HG02943 (cell line): Measurements from ENCODE around the gene PKHD1.
"Not testable (repeated sequence)": the region's sequence is repeated elsewhere in the genome, so short reads cannot be mapped to it uniquely, and the experiment has no call there.

Experiments
- ATAC-seq: cut with Tn5 transposase; IDR thresholded peaks from one replicate; pipeline ENCODE4 v1.9.1; 2021; ENCODE audit warnings: mild to moderate bottlenecking, low read depth, moderate library complexity; ENCODE audit not compliant: unreplicated experiment

PKHD1 gene

DNA sequence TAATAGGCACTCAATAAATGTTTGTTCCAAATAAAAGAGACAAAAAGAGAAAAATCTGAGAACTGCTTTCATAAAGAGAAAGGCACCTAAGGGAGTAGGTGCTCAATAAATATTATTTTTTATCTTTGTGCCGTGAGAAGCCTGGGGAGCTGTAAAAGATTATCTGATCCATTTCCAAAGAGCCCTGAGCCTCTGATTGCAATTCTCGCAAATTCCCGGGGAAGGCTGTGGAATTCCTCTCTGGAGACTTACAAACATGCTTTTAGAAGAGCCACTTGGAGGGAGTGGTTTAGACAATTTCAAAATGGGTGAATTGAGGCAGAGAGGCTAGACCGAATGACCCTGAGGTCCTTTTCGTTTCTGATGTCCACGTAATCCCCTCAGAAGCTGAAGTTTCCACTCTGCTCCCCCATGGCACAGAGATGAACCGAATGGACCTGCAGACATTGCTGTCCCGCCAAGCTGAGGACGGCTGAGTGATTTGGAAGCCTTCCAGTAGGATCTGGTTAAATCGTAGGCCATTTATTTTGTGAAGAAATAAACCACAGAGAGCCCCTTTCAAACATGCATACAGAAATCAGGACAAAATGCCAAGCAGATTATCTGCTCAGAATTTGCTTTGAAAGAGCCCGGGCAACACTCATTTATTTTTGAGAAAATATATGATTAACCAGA, 77.8 kb downstream of the PKHD1 start:
- ATAC-seq: no peak

- no peak for ATAC-seq
Observed at GRCh38 chr6:52000064-52000463, 87.3 kb downstream of the PKHD1 start.

DNA sequence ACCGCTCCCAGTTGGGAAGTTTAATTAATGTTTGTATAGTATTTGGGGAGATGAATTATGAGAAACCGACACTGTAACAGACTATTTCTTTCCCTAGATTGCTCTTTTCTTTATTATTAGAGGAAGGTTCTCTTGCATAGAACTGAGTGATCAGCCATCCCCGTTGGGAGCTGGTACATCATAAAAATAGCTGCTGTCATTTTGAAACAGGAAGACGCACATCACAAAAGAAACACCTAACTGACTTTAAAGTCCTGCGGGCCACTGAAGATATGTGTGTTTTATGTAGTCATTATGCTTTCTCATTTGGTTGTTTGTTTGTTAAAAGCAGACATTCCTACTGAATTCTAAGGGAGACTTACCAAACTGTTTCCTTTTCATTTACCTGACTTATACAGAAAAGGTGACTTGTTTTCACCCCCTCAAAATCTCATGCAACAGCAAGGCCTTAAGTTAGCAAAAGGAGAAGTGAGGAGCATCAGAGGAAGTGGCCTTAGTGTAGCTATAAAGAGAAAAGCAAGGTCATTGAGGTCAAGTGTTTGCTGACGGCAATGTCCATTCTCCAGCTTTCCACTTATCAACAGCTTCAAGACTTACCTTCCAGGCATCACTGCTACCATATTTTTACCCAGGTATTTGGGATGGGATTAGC, 91.0 kb downstream of the PKHD1 start:
- ATAC-seq: peak; percentile 75

DNA sequence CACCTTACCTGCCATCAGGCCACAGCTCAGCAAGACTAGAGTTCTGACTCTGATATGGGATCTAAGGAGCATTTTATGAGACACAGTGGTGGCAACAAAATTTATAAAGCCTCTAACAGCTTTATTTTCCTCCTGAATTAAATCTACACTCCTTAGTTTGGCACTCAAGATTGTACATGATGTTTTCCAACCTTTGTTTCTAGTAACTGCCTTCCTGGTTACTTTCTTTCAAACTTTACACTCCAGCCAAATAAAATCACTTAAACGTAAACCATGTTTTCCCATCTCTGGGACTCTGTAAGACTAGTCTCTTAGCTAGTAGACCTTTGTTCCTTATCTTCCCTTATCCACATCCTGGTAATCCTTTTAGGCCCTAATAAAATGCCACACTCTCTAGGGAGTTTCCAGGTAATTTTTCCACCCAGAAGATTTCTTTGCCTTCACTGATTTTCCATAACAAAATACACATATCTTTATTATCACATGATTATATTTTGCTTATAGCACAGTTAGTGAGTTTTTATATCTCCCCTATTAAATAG, 92.1 kb downstream of the PKHD1 start:
- ATAC-seq: no peak

DNA sequence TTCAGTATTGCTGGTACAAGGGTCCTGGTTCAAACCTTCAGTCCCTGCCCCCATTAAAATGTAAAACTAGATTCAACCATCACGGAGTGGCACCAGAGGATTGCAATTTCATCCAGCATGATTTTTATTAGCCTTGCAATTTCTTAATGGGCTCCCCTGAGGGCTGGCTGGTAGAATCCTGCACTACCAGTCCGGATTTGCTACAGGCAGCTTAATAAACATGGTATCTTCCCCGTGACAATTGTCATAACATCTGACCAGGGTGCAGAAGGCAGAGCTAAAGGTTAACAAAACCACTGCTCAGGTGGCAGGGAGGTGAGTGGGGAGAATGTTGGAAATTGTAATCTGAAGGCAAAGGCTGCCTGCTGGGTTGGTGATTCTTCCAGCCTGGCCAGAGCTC, 94.5 kb downstream of the PKHD1 start:
- ATAC-seq: no peak

DNA sequence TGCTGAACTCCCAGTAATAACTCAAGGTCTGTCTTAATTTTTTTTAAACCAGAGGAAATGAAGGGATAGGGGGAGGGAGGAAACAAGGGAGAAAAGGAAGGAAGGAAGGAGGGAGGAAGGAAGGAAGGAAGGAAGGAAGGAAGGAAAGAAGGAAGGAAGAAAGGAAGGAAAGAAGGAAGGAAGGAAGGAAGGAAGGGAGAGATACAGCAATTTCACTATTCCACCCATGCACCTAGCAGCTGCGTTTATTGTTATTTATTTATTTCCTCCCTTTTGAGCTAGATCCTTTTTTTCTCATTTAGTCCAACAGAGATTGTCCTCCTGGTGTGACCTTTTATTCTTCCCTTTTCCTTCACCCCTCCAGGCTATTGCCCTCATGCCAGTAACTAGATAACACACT, 97.6 kb downstream of the PKHD1 start:
- ATAC-seq: no peak

GRCh38 chr6:51986864-51987263, 100.5 kb downstream of the PKHD1 start:
- no peak for ATAC-seq

- no peak for ATAC-seq
Observed at GRCh38 chr6:51983564-51983963, 103.8 kb downstream of the PKHD1 start.

- ATAC-seq: not testable (repeated sequence)
Observed at GRCh38 chr6:51982695-51983094, 104.7 kb downstream of the PKHD1 start.

GRCh38 chr6:51976374-51976773, 111.0 kb downstream of the PKHD1 start:
- no peak for ATAC-seq

GRCh38 chr6:51972659-51973058, 114.8 kb downstream of the PKHD1 start:
- ATAC-seq: no peak

GRCh38 chr6:51968265-51968664, 119.1 kb downstream of the PKHD1 start:
- no peak for ATAC-seq

DNA sequence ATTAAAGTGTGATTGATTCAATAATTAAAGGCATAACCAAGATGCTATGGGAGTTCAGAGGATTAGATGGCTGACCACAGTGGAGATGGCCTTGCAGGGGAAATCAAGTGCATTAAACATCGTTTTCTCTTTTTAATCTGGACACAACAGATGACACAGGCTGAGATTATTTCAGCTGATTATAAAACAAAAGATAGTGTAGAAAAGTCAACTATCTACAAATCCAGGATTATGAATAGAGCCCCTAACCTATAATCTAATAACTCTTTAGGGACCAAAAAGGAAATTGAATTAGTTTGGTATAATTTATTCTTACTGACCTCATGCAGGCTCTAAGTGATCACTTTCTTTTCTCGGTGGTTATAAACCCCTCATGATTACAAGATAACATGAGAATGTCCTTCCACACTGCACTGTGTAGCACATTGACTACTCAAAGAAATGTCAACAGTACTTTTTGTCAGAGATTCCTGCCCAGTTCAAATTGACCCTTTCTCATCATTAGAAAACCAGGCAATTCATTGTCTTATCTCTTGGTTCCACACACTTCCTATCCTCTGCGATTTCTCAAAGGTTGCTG, 122.1 kb downstream of the PKHD1 start:
- no peak for ATAC-seq

DNA sequence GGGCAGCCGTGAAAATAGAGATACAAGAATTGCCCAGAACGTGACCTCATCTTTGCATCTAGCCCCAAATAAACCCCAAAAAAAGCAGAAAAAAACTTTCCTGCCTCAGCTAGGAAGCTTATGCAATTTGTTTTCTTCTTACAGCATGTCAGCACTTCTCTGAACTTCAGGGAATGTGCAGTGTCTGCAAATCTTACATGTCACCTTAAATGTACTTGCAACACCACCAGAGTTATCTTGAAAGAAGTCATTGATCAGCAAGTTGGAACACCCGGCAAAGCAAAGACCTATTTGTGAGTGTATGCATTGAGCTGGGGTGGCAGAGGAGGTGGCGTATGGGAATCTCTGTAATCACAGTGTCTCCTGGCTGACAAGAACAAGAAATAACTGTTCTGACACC, 123.4 kb downstream of the PKHD1 start:
- ATAC-seq: no peak

DNA sequence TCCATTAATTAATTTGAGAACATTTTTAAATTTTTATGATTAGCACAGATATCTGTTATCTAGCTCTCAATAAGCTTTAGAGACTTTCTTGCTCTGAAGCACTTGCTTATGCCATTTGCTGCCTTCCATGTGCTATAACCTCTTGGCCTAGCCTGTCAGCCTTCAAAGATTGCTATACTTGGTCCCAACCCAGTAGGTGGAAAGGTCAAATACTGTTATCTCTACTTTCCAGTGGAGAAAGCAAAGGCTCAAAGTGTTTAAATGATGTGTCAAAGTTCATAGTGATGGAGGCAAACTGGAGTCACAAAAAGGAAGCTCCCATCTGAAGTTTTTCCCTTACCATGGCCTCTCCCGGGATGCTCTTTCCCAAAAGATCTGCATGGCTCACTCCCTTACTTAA, 125.1 kb downstream of the PKHD1 start:
- no peak for ATAC-seq

DNA sequence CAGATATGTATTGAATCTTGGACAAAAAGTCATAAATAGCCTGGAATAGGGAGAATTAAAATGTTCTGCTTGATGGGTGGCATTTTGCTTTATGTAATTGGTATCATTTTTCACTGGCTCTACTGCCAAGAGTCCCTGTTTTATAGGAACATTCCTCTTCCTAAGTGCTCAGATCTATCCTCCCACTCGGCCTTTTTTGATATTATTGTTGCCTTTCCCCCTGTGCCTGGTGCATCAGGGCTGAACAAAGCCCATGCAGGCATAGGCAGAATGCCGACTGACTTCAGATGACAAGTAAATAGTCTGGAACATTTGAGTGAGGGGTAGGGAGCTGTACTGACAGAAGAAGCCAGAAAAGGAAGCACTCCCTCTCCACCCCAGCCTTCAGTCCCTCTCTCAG, 127.0 kb downstream of the PKHD1 start:
- ATAC-seq: no peak

GRCh38 chr6:51959744-51960383, 127.5 kb downstream of the PKHD1 start:
- ATAC-seq: peak; percentile 76

GRCh38 chr6:51954681-51955080, 132.7 kb downstream of the PKHD1 start:
- no peak for ATAC-seq

GRCh38 chr6:51953246-51953645, 134.2 kb downstream of the PKHD1 start:
- ATAC-seq: no peak

GRCh38 chr6:51951924-51952323, 135.5 kb downstream of the PKHD1 start:
- no peak for ATAC-seq

- no peak for ATAC-seq
Observed at GRCh38 chr6:51949526-51949925, 137.9 kb downstream of the PKHD1 start.
